ENCODE results near the gene OXCT2. TPM values are rescaled to one million over a fixed set of nuclear protein-coding genes. Genes with fewer than 3 reads are reported as not detected.
"Not testable (repeated sequence)": the region's sequence is repeated elsewhere in the genome, so short reads cannot be mapped to it uniquely, and the experiment has no call there.

OXCT2 gene
- 10 to 100 TPM in 1 of 4 donors, 1 to 10 TPM in 3; 5.0 to 12.2 (median 6.8) TPM for total RNA-seq

DNA sequence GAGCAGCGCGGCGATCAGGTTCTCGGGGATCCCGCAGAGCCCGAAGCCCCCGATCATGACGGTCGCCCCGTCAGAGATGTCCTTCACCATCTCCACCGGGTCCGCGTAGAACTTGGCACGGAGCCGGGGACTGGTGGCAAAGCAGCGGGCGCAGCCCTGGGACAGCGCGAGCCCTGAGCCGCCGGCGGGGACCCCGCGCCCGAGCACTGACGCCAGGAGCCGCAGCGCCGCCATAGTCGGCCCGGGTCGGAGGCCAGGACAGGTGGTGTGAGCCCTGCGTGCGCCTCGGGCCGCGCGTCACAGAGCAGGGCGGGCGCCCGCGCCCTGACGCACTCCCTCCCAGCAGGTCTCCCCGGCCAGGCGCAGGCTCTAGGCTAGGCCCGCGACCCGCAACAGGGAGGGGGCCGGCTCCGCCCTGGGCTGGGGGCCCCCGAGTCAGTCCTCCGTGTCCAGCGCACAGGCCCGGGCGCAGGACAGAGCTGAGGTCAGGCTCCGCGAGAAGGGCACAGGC, at the start of gene OXCT2:
OXCT2 (minus strand) TSS at position 327 of the 511 bp plus-strand sequence; CDS start at position 234, 93 bp downstream.
- peak within 1 kb of the TSS in 2 of 4 donors; percentile 23 to 24 for H3K4me3 ChIP-seq
- H3K4me1 ChIP-seq, H3K9me3 ChIP-seq, H3K27ac ChIP-seq, H3K27me3 ChIP-seq, DNase-seq, H3K36me3 ChIP-seq: not testable (repeated sequence)

DNA sequence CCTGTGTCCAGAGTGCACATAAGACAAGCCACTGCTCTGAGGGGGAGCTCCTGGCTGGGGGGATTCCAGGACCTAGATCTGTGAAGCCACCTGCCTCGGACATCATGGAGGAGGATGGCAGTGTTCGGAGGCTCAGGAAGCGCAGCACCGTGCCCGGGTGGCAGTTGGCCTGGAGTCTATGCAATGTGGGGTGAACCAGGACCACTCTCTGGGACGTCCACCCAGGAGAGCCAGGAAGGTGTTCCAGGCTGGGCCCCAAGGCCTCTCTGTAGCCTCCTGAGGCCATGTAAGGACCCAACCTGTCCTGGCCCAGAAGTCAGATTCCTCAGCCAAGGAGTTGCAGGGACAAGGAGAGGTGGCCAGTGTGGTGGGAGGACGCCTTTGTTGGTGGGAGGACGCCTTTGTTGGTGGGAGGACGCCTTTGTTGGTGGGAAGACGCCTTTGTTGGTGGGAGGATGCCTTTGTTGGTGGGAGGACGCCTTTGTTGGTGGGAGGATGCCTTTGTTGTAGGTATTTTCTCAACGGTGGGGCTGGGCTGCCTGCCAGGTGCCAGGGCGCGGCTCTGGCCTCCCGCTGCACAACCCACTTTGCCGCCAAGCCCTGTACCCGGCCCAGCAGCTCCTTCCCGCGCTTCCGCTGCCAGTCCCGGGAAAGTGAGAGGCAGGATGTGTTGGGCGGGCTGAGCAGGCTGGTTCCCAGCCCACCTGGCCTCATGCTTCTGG, 48.1 kb upstream of the OXCT2 start:
- Histone ChIP-seq H3K36me3 (no peaks in the 10 kb centered on the region), H3K4me1 (peaks cover 0 to 18% (median 3%) of the 10 kb centered on the region in 4 donors), H3K4me3 (no peak overlapping the region), H3K9me3 (no peaks in the 10 kb centered on the region), H3K27ac (peak overlapping the region in 3 of 4 donors; percentile 62 to 93 (median 90)), H3K27me3 (no peaks in the 10 kb centered on the region)
- peak in 2 of 3 donors; percentile 63 to 78 for DNase-seq
- TF ChIP-seq POLR2A (IDR thresholded peaks at IDR 0.05) = no peak
- TF ChIP-seq, protein P1, sequence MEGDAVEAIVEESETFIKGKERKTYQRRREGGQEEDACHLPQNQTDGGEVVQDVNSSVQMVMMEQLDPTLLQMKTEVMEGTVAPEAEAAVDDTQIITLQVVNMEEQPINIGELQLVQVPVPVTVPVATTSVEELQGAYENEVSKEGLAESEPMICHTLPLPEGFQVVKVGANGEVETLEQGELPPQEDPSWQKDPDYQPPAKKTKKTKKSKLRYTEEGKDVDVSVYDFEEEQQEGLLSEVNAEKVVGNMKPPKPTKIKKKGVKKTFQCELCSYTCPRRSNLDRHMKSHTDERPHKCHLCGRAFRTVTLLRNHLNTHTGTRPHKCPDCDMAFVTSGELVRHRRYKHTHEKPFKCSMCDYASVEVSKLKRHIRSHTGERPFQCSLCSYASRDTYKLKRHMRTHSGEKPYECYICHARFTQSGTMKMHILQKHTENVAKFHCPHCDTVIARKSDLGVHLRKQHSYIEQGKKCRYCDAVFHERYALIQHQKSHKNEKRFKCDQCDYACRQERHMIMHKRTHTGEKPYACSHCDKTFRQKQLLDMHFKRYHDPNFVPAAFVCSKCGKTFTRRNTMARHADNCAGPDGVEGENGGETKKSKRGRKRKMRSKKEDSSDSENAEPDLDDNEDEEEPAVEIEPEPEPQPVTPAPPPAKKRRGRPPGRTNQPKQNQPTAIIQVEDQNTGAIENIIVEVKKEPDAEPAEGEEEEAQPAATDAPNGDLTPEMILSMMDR (IDR thresholded peaks at IDR 0.05) = no peak

DNA sequence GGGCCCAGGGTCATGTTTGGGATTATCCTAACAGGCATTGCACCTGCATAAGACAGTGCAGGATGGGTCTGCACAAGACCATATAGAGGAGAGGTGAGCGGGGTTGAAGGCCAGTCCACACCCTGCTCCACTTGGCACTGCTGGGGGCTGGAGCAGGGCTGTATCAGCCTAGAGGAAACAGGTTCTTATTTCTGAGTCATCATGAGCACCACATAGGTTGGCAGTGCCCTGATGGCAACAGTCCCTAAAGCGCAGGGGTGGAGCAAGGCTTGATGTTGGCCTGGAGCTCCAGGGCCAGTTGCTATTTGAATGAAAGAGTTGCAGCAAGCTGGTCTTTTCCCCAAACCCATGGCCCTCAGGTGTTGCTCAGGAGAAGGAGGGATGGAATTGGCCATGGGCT, 47.3 kb upstream of the OXCT2 start:
- no peaks in the 10 kb centered on the region for H3K36me3 ChIP-seq
- H3K9me3 ChIP-seq = no peaks in the 10 kb centered on the region
- peaks cover 0 to 18% (median 3%) of the 10 kb centered on the region in 4 donors for H3K4me1 ChIP-seq
- H3K4me3 ChIP-seq = no peak overlapping the region
- peak in 2 of 3 donors; percentile 84 to 89 for DNase-seq
- TF ChIP-seq, protein P1 (IDR thresholded peaks at IDR 0.05) = no peak
- TF ChIP-seq POLR2A (IDR thresholded peaks at IDR 0.05) = peak in 1 of 2 donors; percentile 70
- H3K27ac ChIP-seq = peak overlapping the region in 3 of 4 donors; percentile 69 to 93 (median 90)
- no peaks in the 10 kb centered on the region for H3K27me3 ChIP-seq

DNA sequence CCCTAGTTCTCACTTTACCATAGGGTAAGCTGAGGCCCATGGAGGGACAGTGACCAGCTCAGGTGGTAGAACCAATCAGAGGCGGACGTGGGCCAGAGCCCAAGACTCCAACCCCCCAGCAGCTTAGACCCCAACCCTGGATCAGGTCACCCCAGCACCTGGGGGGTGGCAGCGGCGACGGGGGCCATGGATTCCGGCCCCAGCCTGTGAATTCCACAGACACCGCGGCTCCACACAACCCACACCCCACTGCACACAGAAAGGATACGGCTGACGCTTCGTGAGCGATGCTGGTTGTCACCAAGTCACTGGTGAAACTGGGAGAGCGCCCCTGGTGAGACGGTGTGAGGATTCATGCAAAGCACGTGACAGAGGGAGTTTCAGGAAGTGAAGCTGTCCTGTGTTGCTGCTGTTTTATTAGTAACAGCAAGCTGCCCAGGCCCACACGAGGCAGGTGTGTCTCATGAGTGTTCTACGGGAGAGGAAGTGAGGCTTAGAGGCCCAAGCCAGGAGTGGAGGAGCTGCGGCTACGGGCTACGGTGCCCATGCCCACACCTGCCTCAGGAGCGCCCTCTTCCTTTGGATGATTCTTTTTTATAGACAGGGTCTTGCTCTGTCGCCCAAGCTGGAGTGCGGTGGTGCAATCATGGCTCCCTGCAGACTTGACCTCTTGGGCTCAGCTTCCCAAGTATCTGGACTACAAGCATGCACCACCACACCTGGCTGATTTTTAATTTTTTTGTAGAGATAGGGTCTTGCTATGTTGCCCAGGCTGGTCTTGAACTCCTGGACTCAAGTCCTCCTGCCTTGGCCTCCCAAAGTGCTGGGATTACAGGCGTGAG, 46.2 kb upstream of the OXCT2 start:
- H3K9me3 ChIP-seq, H3K27me3 ChIP-seq, H3K36me3 ChIP-seq: not testable (repeated sequence)
- TF ChIP-seq POLR2A (IDR thresholded peaks at IDR 0.05) = peak in 1 of 2 donors; percentile 79
- TF ChIP-seq, protein P1 (IDR thresholded peaks at IDR 0.05) = peak in 4 of 6 experiments; percentile 6 to 33 (median 26)
- peak overlapping the region in 3 of 4 donors; percentile 12 to 34 (median 34) for H3K4me3 ChIP-seq
- H3K27ac ChIP-seq = peak overlapping the region; percentile 51 to 93 (median 80)
- H3K4me1 ChIP-seq = peaks cover 0 to 18% (median 3%) of the 10 kb centered on the region in 4 donors
- DNase-seq = peak; percentile 84 to 95 (median 86)

DNA sequence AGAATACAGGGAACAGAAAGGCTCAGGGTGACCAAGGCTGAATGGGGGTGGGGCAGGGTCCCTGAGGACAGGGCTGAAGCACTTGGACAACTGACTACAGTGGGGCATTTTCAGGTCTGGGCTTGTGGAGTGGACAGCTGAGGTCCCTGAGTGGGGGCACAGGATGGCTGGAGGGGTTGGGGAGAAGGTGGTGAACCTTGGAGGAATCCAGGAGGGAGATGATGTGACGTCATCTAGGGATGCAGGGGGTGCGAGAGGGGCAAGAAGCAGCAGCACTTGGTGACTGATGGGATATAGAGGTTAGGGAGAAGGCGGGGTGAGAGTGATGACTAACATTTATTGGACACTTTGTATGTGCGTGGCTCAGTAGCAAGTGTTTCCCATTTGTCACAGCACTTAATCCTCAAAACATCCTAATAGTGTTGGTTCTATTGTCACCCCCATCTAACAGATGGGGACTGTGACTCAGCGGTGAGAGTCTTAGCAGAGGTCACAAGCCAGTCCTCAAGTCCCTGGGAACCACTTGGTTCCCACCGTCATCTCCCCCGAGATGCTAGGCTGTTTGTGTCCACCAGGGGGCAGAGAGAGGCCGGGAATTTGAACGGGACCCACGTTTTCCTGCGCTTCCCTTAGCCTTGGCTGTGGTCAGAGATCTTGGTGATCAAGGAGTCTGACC, 45.4 kb upstream of the OXCT2 start:
- peak; percentile 71 to 84 (median 82) for DNase-seq
- Histone ChIP-seq H3K9me3 (no peaks in the 10 kb centered on the region), H3K4me1 (peaks cover 0 to 18% (median 3%) of the 10 kb centered on the region in 4 donors), H3K27me3 (no peaks in the 10 kb centered on the region), H3K36me3 (no peaks in the 10 kb centered on the region), H3K4me3 (peak overlapping the region in 2 of 4 donors; percentile 34), H3K27ac (peak overlapping the region; percentile 51 to 93 (median 80))
- TF ChIP-seq, protein P1 (IDR thresholded peaks at IDR 0.05) = peak; percentile 74 to 98 (median 97)
- no peak for TF ChIP-seq POLR2A (IDR thresholded peaks at IDR 0.05)
